ENCODE data around the gene HELZ.
"Not testable (repeated sequence)": the region's sequence is repeated elsewhere in the genome, so short reads cannot be mapped to it uniquely, and the experiment has no call there.

HELZ gene

DNA sequence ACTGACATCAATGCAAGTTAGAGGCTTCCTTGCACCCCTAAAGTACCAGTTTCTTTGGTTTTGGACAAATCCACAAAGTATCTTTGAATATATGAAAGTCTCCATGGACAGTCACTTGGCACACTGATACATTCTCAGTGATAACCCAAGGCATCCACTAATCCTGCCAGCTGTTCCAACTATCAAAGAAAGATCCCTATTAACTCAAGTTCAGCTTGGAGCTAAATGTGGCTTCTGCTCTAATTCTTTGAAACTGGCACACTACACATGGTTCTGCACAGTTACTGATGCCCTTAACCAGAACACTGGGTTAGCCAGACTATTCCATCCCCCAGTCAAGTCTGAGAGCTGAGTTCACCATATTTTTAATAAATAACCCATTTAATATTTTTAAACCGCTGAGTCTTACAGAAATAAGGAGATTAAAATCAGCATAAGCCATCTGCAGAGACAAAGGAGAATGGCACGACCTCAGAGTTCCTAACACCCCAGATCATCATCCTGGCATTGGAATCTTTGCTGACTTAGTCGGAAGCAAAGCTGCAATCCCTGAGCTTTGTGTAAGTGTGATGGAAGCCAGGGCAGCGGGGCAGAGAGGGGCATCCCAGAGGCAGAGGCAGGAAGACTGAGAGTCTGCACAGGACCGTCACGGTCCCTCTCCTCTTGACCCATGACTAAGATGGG, 194.4 kb downstream of the HELZ start:
- no peak for DNase-seq (ENCODE audit: low read depth in 3 of 3)

- DNase-seq (ENCODE audit: low read depth in 3 of 3): no peak
Measured at GRCh38 chr17:67050066-67050465, 194.9 kb downstream of the HELZ start.

- DNase-seq (ENCODE audit: low read depth in 3 of 3): no peak
Measured at GRCh38 chr17:67049025-67049739, 195.8 kb downstream of the HELZ start.

- DNase-seq (ENCODE audit: low read depth in 3 of 3): no peak
Measured at GRCh38 chr17:67047382-67047781, 197.6 kb downstream of the HELZ start.

GRCh38 chr17:67046398-67046797, 198.6 kb downstream of the HELZ start:
- DNase-seq (ENCODE audit: low read depth in 3 of 3): no peak

DNA sequence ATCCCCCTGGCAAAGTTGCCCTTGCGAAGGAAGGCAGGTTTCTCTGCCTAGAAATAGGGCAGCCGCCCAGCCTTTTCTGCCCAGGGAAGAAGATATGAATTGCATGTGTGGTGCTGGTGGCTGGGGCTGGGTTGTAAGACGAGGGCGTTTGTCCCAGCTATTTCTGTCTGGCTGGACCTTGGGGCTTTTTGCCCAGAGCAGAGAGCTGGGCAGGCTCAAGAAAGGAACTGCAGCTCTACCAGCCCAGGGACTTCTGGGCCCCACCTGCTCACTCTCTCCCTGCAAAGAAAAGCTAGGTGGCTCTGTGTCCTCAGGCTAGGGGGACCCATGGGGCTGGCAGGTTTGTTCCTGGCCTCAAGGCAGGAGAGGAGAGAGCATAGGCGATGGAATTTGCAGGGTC, 200.1 kb downstream of the HELZ start:
- DNase-seq (ENCODE audit: low read depth in 3 of 3): no peak

GRCh38 chr17:67044016-67044772, 200.8 kb downstream of the HELZ start, which contains the start of gene CACNG1:
TSS of gene CACNG1 (plus strand) at chr17:67044554. CDS start at chr17:67044661, 107 bp downstream.
- no peak for DNase-seq (ENCODE audit: low read depth in 3 of 3)

DNA sequence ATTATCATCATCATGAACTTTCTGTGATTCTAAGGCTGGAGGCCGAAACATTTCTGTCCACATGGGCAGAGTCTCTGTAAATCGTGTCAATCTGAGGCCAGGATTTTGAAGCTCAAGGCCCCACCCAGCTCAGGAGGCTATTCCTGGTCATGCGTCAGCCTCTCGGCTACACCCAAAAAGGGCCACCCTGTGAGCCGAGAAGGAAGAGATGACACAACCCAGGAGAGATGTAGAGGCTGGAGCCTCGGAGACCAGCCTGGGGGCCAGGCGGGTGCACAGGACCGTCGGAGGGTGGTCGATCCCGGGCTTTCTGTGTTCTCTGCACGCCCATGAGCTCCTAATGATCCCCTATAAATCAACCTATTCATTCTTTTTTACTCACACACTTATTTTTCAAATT, 201.7 kb downstream of the HELZ start:
- DNase-seq (ENCODE audit: low read depth in 3 of 3): no peak

DNA sequence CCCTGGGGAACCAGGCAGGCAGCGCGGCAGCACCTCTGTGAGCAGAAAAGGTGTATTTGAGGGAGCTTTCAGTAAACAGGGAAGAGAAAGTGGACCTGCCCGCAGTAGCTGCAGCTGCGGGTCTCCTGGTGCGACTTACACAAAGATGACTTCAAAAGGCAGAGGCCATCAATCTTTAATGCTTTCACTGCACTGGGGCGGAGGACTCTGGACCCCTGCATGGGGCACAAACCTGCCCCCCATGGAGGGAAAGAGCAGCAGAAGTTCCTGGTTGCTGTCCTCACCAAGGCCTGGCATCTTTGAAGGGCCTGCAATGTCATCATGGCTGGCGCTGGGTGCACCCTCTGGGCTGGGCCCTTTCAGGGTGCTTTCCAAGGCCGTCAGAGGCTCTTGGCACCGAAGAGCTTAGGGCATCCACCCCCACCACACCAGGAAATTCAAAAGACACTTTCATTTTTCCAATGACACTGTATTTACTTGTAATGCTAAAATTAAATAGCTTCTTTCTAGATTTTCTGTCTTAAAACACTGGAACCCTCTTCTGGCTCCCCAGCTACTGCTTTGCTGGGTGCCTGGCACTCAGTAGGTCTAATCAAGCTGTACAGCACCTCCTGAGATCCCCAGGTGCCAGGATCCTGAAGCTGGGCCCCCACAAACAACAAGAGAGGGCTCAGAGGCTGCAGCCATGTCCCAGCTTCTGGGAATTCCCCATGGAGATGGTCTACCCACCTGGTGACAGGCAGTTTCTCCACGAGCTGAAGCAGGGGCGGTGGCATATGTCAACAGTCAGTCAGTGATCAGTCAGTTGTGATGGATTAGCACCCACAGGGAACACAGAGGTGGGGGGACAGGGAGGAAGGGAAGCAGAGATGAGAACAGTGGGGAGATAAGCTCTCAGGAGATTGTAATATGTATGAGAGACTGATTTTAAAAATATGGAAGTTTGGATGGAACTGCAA, 202.8 kb downstream of the HELZ start:
- no peak for DNase-seq (ENCODE audit: low read depth in 3 of 3)

- DNase-seq (ENCODE audit: low read depth in 3 of 3): no peak
Measured at GRCh38 chr17:67041531-67041930, 203.5 kb downstream of the HELZ start.

DNA sequence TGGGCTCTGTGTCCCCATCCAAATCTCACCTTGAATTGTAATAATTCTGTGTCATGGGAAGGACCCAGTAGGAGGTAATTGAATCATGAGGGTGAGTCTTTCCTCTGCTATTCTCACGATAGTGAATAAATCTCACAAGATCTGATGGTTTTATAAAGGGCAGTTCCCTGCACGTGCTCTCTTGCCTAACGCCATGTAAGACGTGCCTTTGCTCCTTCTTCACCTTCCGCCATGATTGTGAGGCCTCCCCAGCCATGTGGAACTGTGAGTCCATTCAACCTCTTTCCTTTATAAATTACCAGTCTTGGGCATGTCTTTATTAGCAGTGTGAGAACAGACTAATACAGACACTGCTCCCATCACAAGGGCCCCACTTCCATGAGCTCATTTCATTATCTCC, 203.9 kb downstream of the HELZ start:
- DNase-seq (ENCODE audit: low read depth in 3 of 3): not testable (repeated sequence)

GRCh38 chr17:67040652-67041051, 204.3 kb downstream of the HELZ start:
- no peak for DNase-seq (ENCODE audit: low read depth in 3 of 3)

DNA sequence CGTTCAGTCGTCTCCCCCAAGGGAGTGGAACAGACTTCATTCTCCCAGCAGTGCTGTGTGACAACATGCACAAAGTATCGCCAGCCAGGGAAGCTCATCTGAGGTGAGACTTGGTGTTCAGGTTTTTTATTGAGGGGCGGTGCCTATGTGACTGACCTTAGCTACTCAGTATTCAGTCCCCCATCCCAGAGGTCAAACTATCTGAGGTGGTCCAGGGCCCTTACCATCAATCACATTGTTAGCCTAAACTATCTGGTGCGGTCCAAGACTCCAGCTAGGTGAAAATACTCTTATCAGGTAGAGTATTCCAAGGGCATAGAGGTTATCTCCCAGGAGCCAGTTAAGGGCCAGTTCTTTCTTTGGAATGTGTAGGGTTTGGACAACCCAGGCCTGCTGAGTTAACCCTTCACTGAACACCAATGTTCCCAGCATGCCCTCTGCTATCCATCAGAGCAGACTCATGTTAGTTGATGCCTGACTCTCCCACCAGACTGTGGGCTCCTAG, 206.1 kb downstream of the HELZ start:
- DNase-seq (ENCODE audit: low read depth in 3 of 3): no peak

DNA sequence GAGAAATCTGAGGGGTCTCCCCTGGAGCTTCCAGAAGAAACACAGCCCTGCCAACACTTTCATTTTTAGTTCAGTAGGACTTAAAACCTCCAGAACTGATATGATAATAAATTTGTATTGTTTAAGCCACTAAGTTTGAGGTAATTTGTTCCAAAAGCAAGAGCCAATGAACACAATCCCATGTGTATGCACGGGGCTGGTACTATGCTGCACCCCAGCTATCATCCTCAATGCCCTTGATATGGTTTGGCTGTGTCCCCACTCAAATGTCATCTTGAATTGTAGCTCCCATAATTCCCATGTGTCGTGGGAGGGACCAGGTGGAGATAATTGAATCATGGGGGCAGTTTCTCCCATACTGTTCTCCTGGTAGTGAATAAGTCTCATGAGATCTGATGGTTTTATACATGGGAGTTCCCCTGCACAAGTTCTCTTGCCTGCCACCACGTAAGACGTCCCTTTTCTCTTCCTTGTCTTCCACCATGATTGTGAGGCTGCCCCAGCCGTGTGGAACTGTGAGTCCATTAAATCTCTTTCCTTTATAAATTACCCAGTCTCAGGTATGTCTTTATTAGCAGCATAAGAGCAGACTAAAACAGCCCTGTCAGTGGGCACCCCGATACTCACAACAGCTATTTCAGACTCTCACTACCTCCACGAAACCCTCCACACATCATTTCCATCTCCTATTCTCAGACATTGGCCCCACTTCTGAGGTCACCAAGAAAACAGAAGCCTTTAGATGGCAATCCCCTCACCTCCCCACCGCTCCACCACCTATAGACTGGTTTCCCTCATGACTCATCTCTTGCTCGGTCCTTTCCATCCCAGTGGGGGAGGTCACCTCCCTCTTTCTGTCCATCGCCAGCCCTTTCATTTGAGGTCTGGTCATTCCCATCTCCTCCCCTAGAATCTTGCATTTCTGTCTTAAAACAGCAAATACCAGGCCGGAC, 209.6 kb downstream of the HELZ start:
- DNase-seq (ENCODE audit: low read depth in 3 of 3): no peak

GRCh38 chr17:67033613-67034012, 211.4 kb downstream of the HELZ start:
- no peak for DNase-seq (ENCODE audit: low read depth in 3 of 3)

- DNase-seq (ENCODE audit: low read depth in 3 of 3): no peak
Measured at GRCh38 chr17:67032985-67033384, 212.0 kb downstream of the HELZ start.

DNA sequence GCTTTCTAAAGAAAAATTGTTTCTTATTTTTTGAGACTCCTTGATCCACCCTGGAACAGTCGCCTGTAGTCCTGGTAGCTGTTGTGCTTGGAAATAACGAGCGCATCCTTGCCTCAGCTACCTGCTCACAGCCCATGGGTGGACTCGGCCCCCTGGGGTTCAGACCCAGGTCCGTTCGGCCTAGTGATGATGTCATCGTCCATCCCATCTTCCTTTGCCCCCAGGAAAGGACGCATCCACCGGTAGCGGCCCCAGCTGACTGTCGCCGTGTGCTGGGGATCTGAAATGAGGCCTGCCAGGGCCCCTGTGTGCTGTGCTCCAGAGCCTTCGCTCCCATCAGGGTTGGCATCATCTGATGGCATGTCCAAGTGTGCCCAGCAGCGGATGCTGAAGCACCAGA, 212.6 kb downstream of the HELZ start:
- no peak for DNase-seq (ENCODE audit: low read depth in 3 of 3)

DNA sequence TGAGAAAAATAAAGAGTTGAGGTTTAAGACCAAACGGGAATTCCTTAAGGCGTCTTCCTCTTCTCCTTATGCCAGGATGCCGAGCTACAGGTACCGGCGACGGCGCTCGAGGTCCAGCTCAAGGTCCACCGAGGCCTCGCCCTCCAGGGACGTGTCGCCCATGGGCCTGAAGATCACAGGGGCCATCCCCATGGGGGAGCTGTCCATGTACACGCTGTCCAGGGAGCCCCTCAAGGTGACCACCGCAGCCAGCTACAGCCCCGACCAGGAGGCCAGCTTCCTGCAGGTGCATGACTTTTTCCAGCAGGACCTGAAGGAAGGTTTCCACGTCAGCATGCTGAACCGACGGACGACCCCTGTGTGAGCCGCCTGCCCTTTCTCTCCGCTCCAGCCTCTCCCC, 214.4 kb downstream of the HELZ start:
- no peak for DNase-seq (ENCODE audit: low read depth in 3 of 3)

DNA sequence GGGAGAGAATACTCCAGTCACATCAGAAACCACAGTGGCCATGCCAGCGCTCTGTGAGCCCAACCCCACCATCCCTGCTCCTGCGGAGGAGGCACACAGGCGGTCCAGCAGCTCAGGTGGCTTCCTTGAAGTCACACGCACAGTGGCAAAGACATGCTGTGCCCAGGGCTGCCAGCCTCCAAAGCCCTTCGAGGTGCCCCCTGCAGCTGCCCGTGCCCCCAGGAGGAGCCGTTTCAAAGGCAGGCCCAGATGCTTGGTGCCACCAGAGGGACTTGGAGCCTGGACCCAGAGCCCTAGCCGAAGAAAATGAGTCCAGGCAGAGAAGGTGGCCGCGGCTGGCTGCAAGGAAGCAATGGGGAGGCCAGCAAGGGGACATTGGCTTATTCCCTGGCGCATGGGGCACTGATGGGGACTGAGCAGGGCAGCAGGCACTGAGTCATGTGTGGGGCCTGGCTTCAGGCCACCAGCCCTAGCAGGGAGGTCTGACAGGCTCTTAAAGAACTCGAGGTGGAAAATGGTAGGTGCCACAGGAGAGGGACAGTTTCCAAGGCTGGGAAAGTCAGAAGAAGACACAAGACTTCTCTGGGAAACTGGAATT, 217.9 kb downstream of the HELZ start:
- DNase-seq (ENCODE audit: low read depth in 3 of 3): no peak

GRCh38 chr17:67026341-67026740, 218.7 kb downstream of the HELZ start:
- no peak for DNase-seq (ENCODE audit: low read depth in 3 of 3)
